Activated T-helper 17 cell treated with anti-CD3 and anti-CD28 coated beads, Interleukin-2, amount 50 U/mL, for 72 hours (primary cell): ENCODE measurements around the gene BET1L. TPM values are rescaled to one million over a fixed set of nuclear protein-coding genes. Genes with fewer than 3 reads are reported as not detected.
A peak's percentile ranks its signal among the peaks of the same experiment; 100 is the strongest.
"Not testable (repeated sequence)": the region's sequence is repeated elsewhere in the genome, so short reads cannot be mapped to it uniquely, and the experiment has no call there.

Experiments
- ATAC-seq: fragments of 150-1000 bp; cut with Tn5 transposase; replicated peaks from 2 replicates; pipeline ENCODE4 v1.10.0; 2021; ENCODE audit warnings: mild to moderate bottlenecking, moderate library complexity
- H3K27ac Mint-ChIP-seq: one replicate; pipeline ENCODE4 v1.8.0; 2022; ENCODE audit warnings: mixed read lengths
- H3K27me3 Mint-ChIP-seq: one replicate; pipeline ENCODE4 v1.8.0; 2022; ENCODE audit warnings: mixed read lengths
- H3K36me3 Mint-ChIP-seq: one replicate; pipeline ENCODE4 v1.8.0; 2022; ENCODE audit warnings: low read depth, mild to moderate bottlenecking, mixed read lengths
- H3K4me1 Mint-ChIP-seq: one replicate; pipeline ENCODE4 v1.8.0; 2022; ENCODE audit warnings: mixed read lengths
- H3K4me3 Mint-ChIP-seq: one replicate; pipeline ENCODE4 v1.8.0; 2022; ENCODE audit warnings: mild to moderate bottlenecking, mixed read lengths
- H3K9me3 Mint-ChIP-seq: one replicate; pipeline ENCODE4 v1.8.0; 2022; ENCODE audit warnings: mixed read lengths
- total RNA-seq, 2 donors: library from RNA; stranded (reverse); gene quantifications; one replicate each; pipeline ENCODE4 v1.2.3, GENCODE V29; 2022

Gene BET1L
- total RNA-seq, 2 donors from 2014 or later, result 32.5 to 84.3 TPM

DNA sequence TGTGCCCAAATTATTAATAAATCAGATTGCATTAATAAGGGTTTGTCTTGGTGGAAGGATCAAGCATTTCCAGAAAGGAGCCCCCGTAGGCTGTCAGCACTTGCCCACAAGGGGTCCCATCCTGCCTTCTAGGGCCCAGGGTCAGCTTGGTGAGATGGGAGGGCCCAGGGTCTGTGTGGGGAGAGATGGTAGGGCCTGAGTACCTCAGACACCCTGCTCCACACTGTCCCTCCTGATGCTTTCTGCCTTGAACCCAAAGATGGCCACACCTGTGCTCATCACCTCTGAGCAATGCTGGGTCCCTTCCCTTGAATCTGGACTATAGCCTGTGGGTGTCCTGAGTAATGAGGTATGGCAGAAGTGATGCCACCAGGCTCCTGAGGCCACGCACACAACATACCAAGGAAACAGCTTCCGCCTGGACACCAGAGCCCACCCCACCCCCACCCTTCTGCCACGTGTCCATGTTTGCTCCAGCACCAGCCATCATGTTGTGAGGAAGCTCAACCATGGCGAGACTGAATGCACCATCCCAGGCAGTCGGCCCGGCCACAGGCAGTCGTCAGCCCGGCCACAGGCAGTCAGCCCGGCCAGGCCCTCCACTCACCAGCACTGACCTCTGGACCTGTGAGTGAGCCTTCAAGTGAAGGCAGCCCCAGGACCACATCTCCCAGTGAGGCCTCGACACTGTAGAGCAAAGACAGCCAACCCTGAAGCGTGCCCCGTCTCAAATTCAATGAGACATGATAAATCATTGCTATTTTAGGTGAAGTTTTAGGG, 6.8 kb downstream of the BET1L start:
- Mint-ChIP-seq H3K4me1 (peaks cover 24% of the 10 kb centered on the region), H3K27ac (peak overlapping the region; percentile 84), H3K4me3 (no peak overlapping the region), H3K36me3 (peaks cover 50% of the 10 kb centered on the region), H3K9me3 (no peaks in the 10 kb centered on the region), H3K27me3 (no peaks in the 10 kb centered on the region)
- ATAC-seq, result no peak

DNA sequence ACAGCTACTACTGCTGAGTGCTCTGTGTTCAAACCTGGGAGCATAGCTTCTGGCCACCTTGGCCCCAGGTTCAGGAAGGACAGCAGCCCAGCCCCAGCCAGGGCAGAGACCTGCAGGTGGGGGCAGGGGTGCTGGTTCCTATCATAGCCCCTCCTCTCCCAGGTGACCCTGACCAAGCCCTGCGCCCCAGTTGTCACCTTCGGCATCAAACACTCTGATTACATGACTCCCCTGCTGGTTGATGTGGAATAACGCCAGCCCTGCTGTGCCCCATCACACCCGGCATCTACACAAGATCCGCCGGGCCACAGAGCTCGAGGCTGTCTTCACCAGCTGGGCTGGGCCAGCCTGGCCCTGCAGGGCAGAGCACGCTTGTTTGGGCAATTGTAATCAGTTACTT, 7.4 kb downstream of the BET1L start:
- no peak for ATAC-seq
- H3K36me3 Mint-ChIP-seq, result peaks cover 44% of the 10 kb centered on the region
- H3K27ac Mint-ChIP-seq, result no peak overlapping the region
- H3K4me1 Mint-ChIP-seq, result peaks cover 24% of the 10 kb centered on the region
- H3K27me3 Mint-ChIP-seq, result no peaks in the 10 kb centered on the region
- no peaks in the 10 kb centered on the region for H3K9me3 Mint-ChIP-seq
- H3K4me3 Mint-ChIP-seq, result no peak overlapping the region

GRCh38 chr11:199004-199581, 8.1 kb downstream of the BET1L start:
- no peaks in the 10 kb centered on the region for H3K9me3 Mint-ChIP-seq
- H3K27me3 Mint-ChIP-seq, result no peaks in the 10 kb centered on the region
- ATAC-seq, result no peak
- H3K36me3 Mint-ChIP-seq, result peaks cover 37% of the 10 kb centered on the region
- H3K4me3 Mint-ChIP-seq, result no peak overlapping the region
- peaks cover 24% of the 10 kb centered on the region for H3K4me1 Mint-ChIP-seq
- H3K27ac Mint-ChIP-seq, result no peak overlapping the region

GRCh38 chr11:198236-198806, 8.9 kb downstream of the BET1L start:
- no peak for ATAC-seq
- Mint-ChIP-seq H3K4me3 (no peak overlapping the region), H3K27me3 (no peaks in the 10 kb centered on the region), H3K4me1 (peaks cover 18% of the 10 kb centered on the region), H3K27ac (peak overlapping the region; percentile 50), H3K36me3 (peaks cover 29% of the 10 kb centered on the region), H3K9me3 (no peaks in the 10 kb centered on the region)

DNA sequence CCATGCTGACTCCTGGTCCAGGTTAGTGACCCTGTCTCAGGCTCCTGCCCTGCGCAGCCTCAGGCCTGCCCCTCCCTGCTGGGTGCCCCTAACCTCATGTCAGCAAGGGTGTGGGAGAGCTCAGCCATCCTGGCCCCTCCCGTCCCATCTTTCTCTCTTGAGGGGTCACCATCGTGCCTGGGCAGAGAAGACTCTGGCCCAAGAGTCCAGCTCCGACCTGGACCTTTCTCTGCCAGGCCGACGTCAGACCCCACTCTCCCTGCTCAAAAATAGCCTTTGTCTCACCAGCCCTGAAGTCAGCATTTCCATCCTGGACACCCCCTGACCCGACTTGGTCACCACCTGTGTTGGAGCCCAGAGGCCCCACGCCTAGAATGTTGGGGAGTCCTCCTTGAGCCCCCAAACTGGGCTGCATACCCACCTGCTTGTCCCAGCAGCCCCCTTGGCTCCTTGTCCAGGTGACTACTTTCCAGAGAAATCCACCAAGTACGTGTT, 9.4 kb downstream of the BET1L start:
- Mint-ChIP-seq H3K4me3 (no peak overlapping the region), H3K27me3 (no peaks in the 10 kb centered on the region), H3K9me3 (no peaks in the 10 kb centered on the region), H3K27ac (peak overlapping the region; percentile 50), H3K36me3 (peaks cover 24% of the 10 kb centered on the region), H3K4me1 (peaks cover 13% of the 10 kb centered on the region)
- ATAC-seq, result no peak

DNA sequence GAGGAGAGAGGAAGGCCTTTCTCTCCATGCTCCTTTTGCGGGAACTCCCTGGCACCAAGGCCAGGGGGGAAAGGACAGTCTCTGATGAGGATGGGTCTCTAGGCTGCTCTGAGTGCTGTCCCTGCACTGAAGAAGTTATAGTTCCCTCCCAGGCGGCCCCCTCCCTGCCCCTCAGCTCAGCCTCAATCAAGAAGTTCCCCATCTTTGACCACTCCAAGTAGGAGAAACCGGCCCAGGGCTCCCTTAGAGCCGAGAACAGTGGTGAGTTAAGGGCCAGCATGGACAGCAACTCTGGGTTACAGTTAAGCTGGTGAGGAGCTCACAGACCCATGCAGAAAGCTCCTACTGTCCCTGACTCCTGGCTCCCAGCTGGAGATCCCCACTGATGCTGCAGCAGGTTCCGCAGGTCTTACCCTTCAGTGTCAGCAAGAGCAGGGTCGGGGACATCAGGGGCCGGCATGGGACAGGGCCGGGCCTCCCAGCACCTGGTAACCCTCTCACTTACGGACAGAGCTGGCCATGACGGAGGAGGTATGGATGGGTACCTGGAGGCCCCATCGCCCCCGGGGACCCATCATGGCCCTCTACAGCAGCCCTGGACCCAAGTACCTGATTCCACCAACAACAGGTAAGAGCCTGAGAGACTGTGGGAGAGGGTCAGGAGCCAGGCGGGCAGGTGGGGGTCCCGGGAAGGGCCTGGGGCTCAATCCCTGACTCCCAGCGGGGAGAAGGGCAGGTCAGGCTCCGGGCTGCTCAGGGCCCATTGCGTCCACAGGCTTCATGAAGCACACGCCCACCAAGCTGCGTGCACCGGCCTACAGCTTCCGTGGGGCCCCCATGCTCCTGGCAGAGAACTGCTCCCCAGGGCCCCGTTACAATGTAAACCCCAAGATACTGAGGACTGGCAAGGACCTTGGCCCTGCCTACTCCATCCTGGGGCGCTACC, 10.1 kb downstream of the BET1L start:
- no peak overlapping the region for H3K27ac Mint-ChIP-seq
- H3K9me3 Mint-ChIP-seq, result no peaks in the 10 kb centered on the region
- peaks cover 16% of the 10 kb centered on the region for H3K36me3 Mint-ChIP-seq
- no peak for ATAC-seq
- peaks cover 7% of the 10 kb centered on the region for H3K4me1 Mint-ChIP-seq
- H3K27me3 Mint-ChIP-seq, result no peaks in the 10 kb centered on the region
- H3K4me3 Mint-ChIP-seq, result no peak overlapping the region

GRCh38 chr11:193481-193880, 13.7 kb downstream of the BET1L start:
- H3K4me1 Mint-ChIP-seq, ATAC-seq, H3K27me3 Mint-ChIP-seq, H3K27ac Mint-ChIP-seq, H3K4me3 Mint-ChIP-seq, H3K36me3 Mint-ChIP-seq, H3K9me3 Mint-ChIP-seq: not testable (repeated sequence)

- not testable (repeated sequence) for ATAC-seq, H3K36me3 Mint-ChIP-seq, H3K4me3 Mint-ChIP-seq
Measured at GRCh38 chr11:192674-193128, 14.5 kb downstream of the BET1L start, which contains the start of gene SCGB1C1. Gene SCGB1C1 (plus strand): TSS chr11:193078. CDS start chr11:193100, 22 bp downstream.

GRCh38 chr11:191490-192478, 15.4 kb downstream of the BET1L start:
- H3K36me3 Mint-ChIP-seq, H3K9me3 Mint-ChIP-seq, H3K27ac Mint-ChIP-seq, H3K27me3 Mint-ChIP-seq, H3K4me1 Mint-ChIP-seq, H3K4me3 Mint-ChIP-seq: not testable (repeated sequence)
- ATAC-seq, result peak; percentile 62

More at GRCh38 chr11:192674-193128, 14.5 kb downstream of the BET1L start, which contains the start of gene SCGB1C1:
- H3K27ac Mint-ChIP-seq, H3K27me3 Mint-ChIP-seq, H3K4me1 Mint-ChIP-seq, H3K9me3 Mint-ChIP-seq: not testable (repeated sequence)

DNA sequence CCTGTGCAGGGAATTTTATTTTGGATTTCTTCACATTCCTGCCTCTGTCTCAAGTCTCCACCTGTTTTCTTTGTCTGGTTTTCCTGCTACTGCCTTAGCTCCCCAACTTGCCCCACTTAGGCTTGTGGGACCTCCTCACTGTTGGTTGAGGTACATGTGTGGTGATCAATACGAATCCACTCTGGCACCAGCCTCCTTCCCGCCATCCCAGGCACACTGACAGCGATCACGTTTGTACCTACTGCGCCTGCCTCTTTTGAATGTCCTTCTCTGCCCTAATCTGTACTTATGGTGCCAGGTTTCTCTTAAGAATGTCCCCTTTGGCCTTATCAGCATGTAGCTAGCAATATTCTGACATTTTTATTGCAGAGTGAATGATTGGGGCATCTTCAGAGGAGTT, 16.7 kb downstream of the BET1L start:
- not testable (repeated sequence) for ATAC-seq, H3K27me3 Mint-ChIP-seq, H3K4me1 Mint-ChIP-seq, H3K36me3 Mint-ChIP-seq, H3K27ac Mint-ChIP-seq, H3K4me3 Mint-ChIP-seq, H3K9me3 Mint-ChIP-seq

DNA sequence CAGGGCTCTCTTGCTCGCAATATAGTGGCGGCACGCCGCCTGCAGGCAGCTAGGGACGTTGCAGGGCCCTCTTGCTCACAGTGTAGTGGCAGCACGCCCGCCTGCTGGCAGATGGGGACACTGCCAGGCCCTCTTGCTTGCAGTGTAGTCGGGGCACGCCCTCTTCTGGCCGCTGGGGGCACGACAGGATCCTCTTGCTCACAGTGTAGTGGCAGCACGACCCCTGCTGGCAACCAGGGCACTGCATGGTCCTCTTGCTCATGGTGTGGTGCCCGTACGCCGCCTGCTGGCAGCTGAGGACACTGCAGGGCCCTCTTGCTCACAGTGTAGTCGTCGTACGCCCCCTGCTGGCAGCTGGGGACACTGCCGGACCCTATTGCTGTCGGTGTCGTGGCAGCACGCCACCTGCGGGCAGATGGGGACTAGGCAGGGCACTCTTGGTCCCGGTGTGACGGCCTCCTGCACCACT, 17.3 kb downstream of the BET1L start:
- peak; percentile 87 for ATAC-seq
- H3K4me1 Mint-ChIP-seq, H3K36me3 Mint-ChIP-seq, H3K4me3 Mint-ChIP-seq, H3K27me3 Mint-ChIP-seq, H3K27ac Mint-ChIP-seq, H3K9me3 Mint-ChIP-seq: not testable (repeated sequence)

GRCh38 chr11:189200-189783, 17.9 kb downstream of the BET1L start:
- H3K27ac Mint-ChIP-seq, ATAC-seq, H3K27me3 Mint-ChIP-seq, H3K4me3 Mint-ChIP-seq, H3K36me3 Mint-ChIP-seq, H3K9me3 Mint-ChIP-seq, H3K4me1 Mint-ChIP-seq: not testable (repeated sequence)

GRCh38 chr11:180242-180641, 27.0 kb downstream of the BET1L start:
- H3K36me3 Mint-ChIP-seq, H3K27me3 Mint-ChIP-seq, H3K4me1 Mint-ChIP-seq, H3K4me3 Mint-ChIP-seq, ATAC-seq, H3K9me3 Mint-ChIP-seq, H3K27ac Mint-ChIP-seq: not testable (repeated sequence)
